ENCODE results near the gene EMC10.
"Not testable (repeated sequence)": the region's sequence is repeated elsewhere in the genome, so short reads cannot be mapped to it uniquely, and the experiment has no call there.

Gene EMC10

DNA sequence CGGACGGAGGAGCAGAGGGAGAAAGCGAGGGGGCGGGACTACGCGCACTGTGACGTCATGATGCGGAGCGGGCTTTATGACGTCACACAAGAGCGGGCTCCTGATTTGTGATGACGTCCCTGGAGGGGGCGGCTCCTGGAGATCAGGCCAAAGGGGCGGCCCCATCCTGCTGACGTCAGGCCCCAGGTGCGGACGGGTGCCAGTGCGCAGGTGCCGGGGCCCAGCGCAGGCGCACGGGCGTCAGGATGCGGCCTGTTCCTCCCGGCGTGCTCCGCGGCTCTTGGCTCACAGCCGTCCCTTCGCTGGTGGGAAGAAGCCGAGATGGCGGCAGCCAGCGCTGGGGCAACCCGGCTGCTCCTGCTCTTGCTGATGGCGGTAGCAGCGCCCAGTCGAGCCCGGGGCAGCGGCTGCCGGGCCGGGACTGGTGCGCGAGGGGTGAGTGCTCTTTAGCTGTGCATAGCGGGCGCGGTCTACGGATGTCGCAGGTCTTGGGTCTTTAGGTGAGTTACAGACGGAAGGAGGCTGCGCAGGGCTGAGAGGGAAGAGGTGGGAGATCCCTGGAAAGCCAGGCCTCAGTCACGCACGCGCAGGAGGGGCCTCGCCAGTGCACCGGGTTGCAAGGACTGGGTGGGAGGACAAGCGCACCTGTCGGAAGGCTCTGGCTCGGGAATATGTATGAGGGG, at the start of gene EMC10, which contains the start of gene GARIN5A:
EMC10 (plus strand) TSS at position 284 of the 683 bp plus-strand sequence; CDS start at position 322, 38 bp downstream.
GARIN5A (minus strand) TSS at position 625 of the 683 bp plus-strand sequence; CDS start at position 165, 460 bp downstream.
- DNase-seq: peak; percentile 96

DNA sequence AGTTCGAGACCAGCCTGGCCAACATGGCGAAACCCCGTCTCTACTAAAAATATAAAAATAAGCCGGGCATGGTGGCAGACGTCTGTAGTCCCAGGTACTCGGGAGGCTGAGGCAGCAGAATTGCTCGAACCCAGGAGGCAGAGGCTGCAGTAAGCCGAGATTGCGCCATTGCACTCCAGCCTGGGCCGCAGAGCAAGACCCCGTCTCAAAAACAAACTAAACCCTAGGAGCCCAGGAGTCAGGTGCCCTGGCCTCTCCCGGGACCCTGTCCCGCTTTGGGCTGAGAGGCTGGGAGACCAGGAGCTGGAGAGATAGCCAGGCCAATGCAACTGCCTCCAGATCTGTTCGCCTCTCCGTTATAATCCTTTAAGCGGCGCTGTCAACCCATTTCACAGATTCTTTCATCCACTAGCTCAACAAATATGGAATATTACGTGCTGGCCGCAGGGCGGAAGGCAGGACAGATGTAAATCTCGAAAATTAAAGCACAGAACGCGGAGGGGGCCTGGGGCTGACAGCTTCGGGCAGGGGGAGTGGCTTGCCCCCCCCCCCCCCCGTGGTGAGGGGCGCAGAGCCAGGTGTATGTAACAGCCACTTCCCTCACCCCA, 48.9 kb upstream of the EMC10 start:
- no peak for DNase-seq

DNA sequence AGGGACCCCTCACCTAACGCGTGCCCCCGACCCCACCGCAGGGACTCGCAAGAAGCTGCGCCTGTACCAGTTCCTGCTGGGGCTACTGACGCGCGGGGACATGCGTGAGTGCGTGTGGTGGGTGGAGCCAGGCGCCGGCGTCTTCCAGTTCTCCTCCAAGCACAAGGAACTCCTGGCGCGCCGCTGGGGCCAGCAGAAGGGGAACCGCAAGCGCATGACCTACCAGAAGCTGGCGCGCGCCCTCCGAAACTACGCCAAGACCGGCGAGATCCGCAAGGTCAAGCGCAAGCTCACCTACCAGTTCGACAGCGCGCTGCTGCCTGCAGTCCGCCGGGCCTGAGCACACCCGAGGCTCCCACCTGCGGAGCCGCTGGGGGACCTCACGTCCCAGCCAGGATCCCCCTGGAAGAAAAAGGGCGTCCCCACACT, 48.3 kb upstream of the EMC10 start:
- peak; percentile 87 for DNase-seq

DNA sequence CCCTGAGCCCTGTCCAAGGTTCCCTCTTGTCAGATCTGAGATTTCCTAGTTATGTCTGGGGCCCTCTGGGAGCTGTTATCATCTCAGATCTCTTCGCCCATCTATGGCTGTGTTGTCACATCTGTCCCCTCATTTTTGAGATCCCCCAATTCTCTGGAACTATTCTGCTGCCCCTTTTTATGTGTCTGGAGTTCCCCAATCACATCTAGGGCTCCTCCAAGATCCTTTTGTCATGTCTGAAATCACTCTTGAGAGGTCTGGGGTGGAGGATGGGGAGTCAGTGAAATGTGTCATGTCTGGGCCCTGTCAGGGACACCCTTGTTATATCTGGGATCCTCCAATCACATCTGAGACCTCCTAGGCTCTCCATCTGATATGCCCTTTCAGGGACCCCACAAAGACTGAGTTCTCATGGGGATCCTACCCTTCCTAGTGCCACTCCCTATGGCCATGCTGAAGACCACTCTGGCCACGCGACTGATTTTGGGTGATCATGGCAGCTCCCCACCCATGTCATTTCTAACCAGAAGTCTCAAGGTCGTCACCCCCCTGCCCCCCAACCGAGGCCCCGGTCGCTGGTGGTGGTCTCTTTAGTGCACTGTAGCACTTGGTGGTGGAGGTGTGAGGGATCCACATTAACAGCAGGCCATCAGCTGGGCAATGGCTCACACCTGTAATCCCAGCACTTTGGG, 47.4 kb upstream of the EMC10 start:
- DNase-seq: no peak

DNA sequence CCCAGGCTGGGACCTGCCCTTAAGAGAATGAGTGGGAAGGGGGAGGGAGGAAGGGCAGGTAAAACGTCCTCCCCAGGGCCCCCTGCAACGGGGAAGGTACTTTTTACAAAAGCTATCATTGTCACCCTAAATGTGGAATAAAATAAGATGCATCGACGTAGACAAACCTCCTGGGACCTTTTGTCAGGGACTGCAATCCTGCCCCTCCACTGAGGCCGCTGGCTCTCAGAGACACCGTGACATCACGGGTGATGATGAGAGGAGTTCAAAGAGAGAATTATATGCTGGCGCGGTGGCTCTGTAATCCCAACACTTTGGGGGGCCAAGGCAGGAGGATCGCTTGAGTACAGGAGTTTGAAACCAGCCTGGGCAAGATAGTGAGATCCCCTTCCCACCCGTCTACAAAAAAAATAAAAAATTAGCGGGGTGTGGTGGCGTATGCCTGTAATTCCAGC, 45.4 kb upstream of the EMC10 start:
- DNase-seq: no peak

GRCh38 chr19:50431343-50432220, 44.7 kb upstream of the EMC10 start:
- DNase-seq: peak; percentile 83

GRCh38 chr19:50432221-50433028, 43.9 kb upstream of the EMC10 start, which contains the start of gene MYBPC2:
MYBPC2 (plus strand) TSS chr19:50432892; CDS start chr19:50432954, 62 bp downstream.
- peak; percentile 88 for DNase-seq

DNA sequence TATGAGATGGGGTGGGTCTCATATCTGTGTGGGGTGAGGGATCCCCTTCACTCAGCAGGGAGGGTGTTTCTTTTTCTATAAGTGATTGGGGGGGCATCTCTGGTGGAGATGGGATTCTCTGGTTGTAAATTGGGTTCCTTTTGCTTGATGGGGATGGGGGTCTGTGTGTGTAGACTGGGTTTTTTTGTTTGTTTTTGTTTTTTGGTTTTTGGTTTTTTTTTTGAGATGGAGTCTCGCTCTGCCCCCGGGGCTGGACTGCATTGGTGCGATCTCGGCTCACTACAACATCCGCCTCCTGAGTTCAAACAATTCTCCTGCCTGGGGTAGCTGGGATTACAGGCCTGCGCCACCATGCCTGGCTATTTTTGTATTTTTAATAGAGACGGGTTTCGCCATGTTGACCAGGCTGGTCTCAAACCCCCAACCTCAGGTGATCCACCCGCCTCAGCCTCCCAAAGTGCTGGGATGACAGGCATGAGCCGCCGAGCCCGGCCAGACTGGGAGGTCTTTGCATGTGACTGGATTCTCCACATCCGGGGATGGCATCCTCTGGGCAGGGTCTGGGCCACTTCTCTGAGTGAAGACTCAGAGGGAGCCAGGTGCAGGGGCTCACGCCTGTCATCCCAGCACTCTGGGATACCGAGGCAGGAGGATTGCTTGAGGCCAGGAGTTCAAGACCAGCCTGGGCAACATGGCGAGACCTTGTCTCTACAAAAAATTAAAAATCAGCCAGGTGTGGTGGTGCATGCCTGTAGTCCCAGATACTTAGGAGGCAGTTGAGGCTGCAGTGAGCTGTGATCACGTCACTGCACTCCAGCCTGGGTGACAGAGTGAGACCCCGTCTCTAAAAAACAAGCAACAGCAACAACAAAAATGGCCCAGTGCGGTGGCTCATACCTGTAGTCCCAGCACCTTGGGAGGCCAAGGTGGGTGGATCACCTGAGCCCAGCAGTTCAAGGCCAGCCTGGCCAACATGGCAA, 42.8 kb upstream of the EMC10 start:
- no peak for DNase-seq

- peak; percentile 55 for DNase-seq
Observed at GRCh38 chr19:50434525-50434924, 41.8 kb upstream of the EMC10 start.

DNA sequence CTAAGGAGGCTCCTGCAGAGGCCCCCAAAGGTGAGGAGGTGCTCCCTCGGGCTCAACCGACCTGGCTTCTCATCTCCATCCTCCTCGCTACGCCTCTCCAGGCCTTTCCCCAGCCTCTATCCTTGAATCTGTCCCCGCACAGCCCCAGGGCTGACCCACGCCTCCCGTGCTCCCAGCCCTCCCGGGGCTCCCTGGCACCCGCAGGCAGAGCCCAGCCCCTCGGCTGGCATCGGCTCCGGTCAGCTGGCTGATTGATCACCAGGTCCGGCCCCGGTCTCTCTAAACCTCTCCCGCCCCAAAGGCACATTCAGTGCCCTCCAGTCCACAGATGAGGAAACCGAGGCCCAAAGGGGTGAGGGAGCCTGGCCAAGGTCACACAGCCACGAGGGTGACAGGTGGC, 41.1 kb upstream of the EMC10 start:
- no peak for DNase-seq

DNA sequence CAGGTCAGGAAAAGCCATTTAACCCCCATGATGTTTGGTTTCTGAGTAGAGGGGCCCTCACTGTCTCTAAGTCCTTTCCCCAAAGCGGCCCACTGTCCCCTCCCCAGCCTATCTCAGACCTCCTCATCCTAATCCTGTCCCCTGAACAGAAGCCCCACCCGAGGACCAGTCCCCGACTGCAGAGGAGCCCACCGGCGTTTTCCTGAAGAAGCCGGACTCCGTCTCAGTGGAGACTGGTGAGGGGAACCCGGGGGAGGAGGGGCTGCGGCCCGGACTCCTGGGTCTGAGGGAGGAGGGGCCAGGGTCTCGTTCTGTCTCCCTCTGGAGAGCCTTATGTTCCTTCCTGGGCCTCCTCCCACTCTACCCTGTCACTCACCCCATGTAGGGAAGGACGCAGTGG, 40.7 kb upstream of the EMC10 start:
- no peak for DNase-seq

GRCh38 chr19:50437862-50438449, 38.4 kb upstream of the EMC10 start:
- DNase-seq: no peak

- DNase-seq: not testable (repeated sequence)
Observed at GRCh38 chr19:50439130-50439529, 37.2 kb upstream of the EMC10 start.

DNA sequence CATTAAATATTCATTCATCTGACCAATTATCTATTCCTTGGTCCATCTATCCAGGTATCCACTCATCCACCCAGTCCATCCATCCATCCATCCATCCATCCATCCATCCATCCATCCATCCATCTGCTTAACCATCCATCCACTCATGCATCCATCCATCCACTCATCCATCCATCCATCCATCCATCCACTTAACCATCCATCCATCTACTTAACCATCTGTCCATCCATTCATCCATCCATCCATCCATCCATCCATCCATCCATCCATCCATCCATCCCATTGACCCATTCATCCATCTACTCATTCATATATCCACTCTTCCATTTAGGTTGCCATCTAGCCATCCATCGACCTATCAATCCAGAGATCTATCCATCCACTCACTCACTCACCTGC, 32.2 kb upstream of the EMC10 start:
- no peak for DNase-seq

DNA sequence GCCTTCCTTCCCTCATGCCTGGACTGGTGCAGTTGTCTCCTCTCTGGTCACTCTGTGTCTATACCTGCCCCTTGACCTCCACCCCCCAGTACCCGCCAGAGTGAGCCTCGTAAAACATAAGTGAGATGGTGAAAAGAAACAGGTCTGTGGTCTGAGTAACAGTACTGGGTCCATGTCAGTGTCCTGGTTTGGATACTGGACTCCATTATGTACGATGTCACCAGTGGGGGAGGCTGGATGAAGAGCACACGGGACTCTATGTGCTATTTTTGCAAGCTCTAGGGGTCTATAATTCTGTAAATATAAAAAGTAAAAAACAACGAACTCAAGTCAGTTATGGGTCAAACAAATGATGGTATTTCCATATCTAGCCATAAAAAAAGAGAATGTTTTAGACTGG, 29.3 kb upstream of the EMC10 start:
- DNase-seq: no peak

- DNase-seq: no peak
Observed at GRCh38 chr19:50447750-50448149, 28.6 kb upstream of the EMC10 start.

- DNase-seq: peak; percentile 56
Observed at GRCh38 chr19:50449236-50449899, 26.9 kb upstream of the EMC10 start.

GRCh38 chr19:50450369-50451222, 25.7 kb upstream of the EMC10 start:
- DNase-seq: no peak

DNA sequence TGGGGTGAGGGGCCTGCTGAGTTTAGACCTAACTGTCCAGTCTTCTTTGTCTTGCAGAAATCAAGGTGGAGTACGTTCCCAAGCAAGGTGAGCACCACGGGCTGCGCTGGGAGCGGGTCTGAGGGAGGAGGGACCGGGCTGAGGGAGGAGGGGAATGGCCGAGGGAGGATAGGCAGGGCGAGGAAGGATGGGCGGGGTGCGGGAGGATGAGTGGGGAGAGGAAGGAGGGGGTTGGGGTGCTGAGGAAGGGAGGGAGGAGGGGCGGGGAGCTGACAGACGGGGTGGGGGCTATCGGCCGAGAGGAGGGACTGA, 25.1 kb upstream of the EMC10 start:
- no peak for DNase-seq
